HG03469 (cell line): Measurements from ENCODE around the gene TXNRD1.

Experiments
- ATAC-seq: cut with Tn5 transposase; IDR thresholded peaks from one replicate; pipeline ENCODE4 v1.9.1; 2021; ENCODE audit warnings: mild to moderate bottlenecking, moderate library complexity, moderate number of reproducible peaks; ENCODE audit not compliant: unreplicated experiment

TXNRD1 gene

GRCh38 chr12:104347374-104348075, 131.9 kb downstream of the TXNRD1 start:
- ATAC-seq, result no peak

- no peak for ATAC-seq
Observed at GRCh38 chr12:104348283-104348993, 132.9 kb downstream of the TXNRD1 start.

GRCh38 chr12:104348994-104349494, 133.5 kb downstream of the TXNRD1 start:
- no peak for ATAC-seq

DNA sequence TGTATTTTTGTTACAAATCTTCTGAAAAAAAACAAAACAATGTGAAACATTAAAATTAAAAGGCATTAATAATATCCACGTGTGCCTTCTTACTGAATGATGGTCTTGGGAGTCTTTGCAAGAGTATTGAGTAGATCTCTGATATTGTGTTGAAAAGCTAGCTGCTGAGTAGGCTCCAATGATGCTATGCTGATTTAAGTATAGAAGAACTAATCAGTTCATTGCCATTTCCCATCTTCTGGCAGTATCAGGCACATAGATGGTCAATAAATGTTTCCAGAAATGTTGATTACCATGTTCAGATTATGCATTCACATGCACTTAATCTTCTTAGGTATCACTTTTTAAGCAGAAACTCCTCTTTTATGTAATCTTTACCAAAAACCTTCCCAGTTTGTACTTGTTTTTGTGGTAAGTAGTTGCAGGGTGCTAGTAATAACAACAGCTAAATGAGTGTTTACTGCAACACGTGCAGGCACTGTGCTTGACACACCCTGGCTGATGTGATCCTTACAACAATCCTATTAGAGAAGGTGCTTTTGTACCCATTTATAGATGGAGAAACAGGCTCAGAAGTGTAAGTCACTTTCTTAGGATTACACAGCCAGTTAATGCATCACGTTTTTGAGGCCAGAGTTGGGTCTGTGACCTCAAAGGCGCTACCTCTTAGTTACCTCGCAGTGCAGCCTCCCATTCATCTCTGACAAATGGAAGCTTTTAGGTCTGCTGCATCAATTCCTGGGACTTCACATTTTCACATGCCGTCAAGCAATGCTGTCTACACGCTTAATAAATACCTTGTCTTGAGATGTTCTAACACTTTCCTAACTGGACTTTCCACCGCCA, 134.9 kb downstream of the TXNRD1 start:
- no peak for ATAC-seq

GRCh38 chr12:104351057-104351983, 135.7 kb downstream of the TXNRD1 start:
- no peak for ATAC-seq

- no peak for ATAC-seq
Observed at GRCh38 chr12:104352106-104352713, 136.6 kb downstream of the TXNRD1 start.

DNA sequence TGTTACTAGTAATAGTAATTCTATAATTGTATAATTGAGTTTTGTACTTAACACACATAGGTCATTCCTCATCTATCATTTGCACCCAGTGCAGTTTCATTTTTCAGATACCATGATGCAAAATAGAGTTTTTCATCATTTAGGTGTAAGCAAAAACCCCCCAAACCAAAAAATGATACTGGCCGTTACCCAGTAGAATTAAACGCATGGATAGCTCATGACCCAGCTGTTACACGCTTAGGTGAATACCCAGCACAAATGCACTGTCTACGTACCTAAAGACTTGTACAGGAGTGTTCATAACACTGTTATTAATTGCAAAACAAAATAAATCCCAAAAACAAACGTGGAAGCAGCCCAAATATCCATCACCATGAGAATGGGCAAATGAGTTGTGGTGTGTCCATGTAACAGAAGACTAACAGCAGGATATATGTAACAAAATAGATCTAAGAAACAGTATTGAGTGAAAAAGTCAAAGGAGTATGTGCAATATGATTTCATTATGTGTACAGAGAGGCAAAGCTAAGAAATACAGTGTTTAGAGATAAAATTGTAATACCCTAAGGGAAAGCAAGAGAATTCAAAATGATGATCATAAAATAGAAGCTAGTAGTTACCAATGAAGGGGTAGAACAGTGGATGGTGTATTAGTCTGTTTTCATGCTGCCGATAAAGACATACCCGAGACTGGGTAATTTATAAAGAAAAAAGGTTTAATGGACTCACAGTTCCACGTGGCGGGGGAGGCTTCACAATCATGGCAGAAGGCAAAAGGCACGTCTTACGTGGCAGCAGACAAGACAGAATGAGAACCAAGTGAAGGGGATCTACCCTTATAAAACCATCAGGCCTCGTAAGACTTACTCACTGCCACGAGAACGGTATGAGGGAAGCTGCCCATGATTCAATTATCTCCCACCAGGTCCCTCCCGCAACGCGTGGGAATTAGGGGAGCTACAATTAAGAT, 137.7 kb downstream of the TXNRD1 start:
- ATAC-seq, result no peak

GRCh38 chr12:104354167-104354867, 138.7 kb downstream of the TXNRD1 start:
- no peak for ATAC-seq

- ATAC-seq, result no peak
Observed at GRCh38 chr12:104354868-104355570, 139.4 kb downstream of the TXNRD1 start.

DNA sequence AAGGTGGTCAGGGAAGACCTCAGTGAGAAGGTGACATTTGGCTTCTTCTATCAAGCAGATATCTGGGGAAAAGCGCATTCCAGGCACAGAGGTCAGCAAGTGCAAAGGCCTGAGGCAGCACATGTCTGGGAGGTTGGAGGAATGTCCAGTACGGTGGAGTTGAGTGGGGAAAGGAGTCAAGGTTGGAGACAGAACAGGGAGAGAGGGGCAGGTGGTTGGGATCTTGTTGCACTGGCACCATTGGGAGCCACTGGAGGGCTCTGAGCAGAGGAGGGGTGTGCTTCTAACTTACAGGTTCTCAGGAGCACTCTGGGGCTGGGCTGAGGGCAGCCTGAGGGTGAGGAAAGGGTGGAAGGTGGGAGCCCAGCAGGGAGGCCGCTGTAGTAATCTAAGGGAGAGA, 140.1 kb downstream of the TXNRD1 start:
- ATAC-seq, result no peak

GRCh38 chr12:104356231-104357115, 140.9 kb downstream of the TXNRD1 start:
- no peak for ATAC-seq

DNA sequence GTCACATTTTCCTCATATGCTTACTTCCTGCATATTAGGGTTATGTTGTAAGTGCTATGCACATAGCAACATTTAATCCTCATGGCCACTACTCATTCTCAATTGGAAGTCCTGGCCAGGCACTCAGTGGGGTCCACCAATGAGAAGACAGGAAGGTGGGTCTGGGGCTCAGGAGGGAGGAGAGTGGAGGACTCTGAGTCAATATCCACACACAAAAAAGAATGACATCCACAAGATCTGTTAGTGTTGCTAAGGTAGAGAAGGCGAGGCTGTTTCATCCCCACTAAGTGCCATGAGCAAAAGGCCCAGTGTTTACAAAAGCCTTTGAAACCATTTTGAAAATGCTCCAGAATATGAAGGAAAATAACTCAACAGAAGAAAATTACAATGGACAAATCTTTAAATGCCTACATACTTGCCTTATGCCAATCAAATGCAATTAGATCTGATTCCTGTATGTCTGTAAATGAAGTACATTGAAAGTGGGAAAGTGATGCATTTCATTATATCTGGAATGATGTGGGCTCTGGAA, 141.9 kb downstream of the TXNRD1 start:
- ATAC-seq, result no peak

GRCh38 chr12:104358353-104359003, 142.9 kb downstream of the TXNRD1 start:
- no peak for ATAC-seq

DNA sequence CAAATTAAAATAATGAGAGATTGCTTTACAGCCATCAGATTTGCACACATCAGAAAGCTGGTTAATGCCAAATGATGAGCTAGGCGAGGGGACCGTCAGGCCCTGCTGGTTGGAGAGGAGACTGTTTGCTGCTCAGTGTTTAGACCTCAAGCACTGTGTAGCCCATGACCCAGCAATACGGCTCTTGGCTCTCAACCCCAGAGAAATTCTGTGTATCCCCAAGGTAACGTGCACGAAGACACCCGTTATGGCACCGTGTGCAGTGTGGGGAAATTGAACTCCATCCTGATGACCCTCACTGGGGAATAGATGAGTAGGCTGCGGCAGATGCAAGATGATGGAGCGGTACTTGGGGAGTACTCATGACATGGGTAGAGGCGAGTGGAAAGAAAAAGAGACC, 143.6 kb downstream of the TXNRD1 start:
- no peak for ATAC-seq

DNA sequence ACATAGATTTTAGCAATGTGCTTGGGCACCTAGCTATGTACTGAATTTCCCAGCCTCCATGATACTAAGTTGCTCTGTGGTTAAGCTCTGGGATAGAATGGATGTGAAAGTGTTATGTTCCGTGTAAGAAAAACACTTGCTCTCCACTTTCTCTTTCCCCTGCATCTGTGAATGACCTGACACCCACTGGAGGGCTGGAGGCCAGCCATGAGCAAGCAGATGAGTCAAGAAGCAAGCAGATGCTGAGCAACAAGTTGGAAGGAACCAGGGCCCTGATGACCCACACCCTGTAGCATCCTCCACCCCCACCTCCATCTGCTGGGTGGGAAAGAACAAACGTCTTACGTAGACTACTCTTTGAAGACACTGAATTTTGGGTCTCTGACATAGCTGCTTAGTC, 144.6 kb downstream of the TXNRD1 start:
- ATAC-seq, result no peak
